Measurements from ENCODE around the gene KANSL1L.

The KANSL1L gene

GRCh38 chr2:210055825-210056224 lies 115.4 kb downstream of the KANSL1L start:
- no peak for DNase-seq

- no peak for DNase-seq
These were observed 116.5 kb downstream of the KANSL1L start for GRCh38 chr2:210054696-210055095.

- no peak for DNase-seq
These were observed 120.3 kb downstream of the KANSL1L start for GRCh38 chr2:210050885-210051284.

GRCh38 chr2:210049831-210050230 lies 121.4 kb downstream of the KANSL1L start:
- DNase-seq, result no peak

- no peak for DNase-seq
These were observed 124.2 kb downstream of the KANSL1L start for GRCh38 chr2:210046851-210047500.

- no peak for DNase-seq
These were observed 133.1 kb downstream of the KANSL1L start for GRCh38 chr2:210038078-210038477.

GRCh38 chr2:210035679-210036078 lies 135.5 kb downstream of the KANSL1L start:
- no peak for DNase-seq

- DNase-seq, result no peak
These were observed 137.0 kb downstream of the KANSL1L start for GRCh38 chr2:210034087-210034683.

- DNase-seq, result no peak
These were observed 143.0 kb downstream of the KANSL1L start for GRCh38 chr2:210028178-210028577.

GRCh38 chr2:210027608-210028007 lies 143.6 kb downstream of the KANSL1L start:
- DNase-seq, result no peak

GRCh38 chr2:210022824-210023223 lies 148.4 kb downstream of the KANSL1L start:
- no peak for DNase-seq

GRCh38 chr2:210020138-210020537 lies 151.1 kb downstream of the KANSL1L start:
- no peak for DNase-seq

GRCh38 chr2:210009896-210010295 lies 161.3 kb downstream of the KANSL1L start:
- DNase-seq, result no peak

GRCh38 chr2:210009126-210009525 lies 162.1 kb downstream of the KANSL1L start:
- no peak for DNase-seq

- DNase-seq, result no peak
These were observed 163.3 kb downstream of the KANSL1L start for GRCh38 chr2:210007895-210008294.

GRCh38 chr2:210004881-210005280 lies 166.3 kb downstream of the KANSL1L start:
- no peak for DNase-seq

GRCh38 chr2:210003359-210003758 lies 167.8 kb downstream of the KANSL1L start:
- DNase-seq, result no peak

GRCh38 chr2:210002158-210003157 lies 168.8 kb downstream of the KANSL1L start, which contains the start of gene RPE:
Gene RPE, plus strand, starts transcription at chr2:210002638. Its CDS starts 24 bp downstream, at chr2:210002662.
- peak; percentile 85 to 94 for DNase-seq

GRCh38 chr2:210000464-210001324 lies 170.5 kb downstream of the KANSL1L start:
- DNase-seq, result no peak

GRCh38 chr2:209998596-209998995 lies 172.6 kb downstream of the KANSL1L start:
- no peak for DNase-seq

- DNase-seq, result no peak
These were observed 177.2 kb downstream of the KANSL1L start for GRCh38 chr2:209993968-209994367.

- no peak for DNase-seq
These were observed 180.4 kb downstream of the KANSL1L start for GRCh38 chr2:209990838-209991237.

Data from NCI-H1930 (cell line).